Left renal pelvis (tissue), 4 donors: ENCODE results near the gene ALK. TPM values are rescaled to one million over a fixed set of nuclear protein-coding genes. Genes with fewer than 3 reads are reported as not detected.

Source experiments
- DNase-seq, 4 donors: peaks; one replicate each; pipeline ENCODE4 v3.0.0-alpha.2; 2013; ENCODE audit warnings: low read depth in 4 of 4, low spot score in 3 of 4
- polyA plus RNA-seq, 4 donors: library from polyadenylated mRNA; unstranded; fragments of 120-200 nt; gene quantifications; one replicate each; pipeline ENCODE4 v1.2.1, GENCODE V29; 2013; ENCODE audit not compliant: insufficient read length in 4 of 4

ALK gene
- polyA plus RNA-seq, 4 donors, result 0.30 to 1.4 (median 0.54) TPM

- DNase-seq, result no peak
These were observed 570.1 kb downstream of the ALK start for GRCh38 chr2:29351248-29351647.

DNA sequence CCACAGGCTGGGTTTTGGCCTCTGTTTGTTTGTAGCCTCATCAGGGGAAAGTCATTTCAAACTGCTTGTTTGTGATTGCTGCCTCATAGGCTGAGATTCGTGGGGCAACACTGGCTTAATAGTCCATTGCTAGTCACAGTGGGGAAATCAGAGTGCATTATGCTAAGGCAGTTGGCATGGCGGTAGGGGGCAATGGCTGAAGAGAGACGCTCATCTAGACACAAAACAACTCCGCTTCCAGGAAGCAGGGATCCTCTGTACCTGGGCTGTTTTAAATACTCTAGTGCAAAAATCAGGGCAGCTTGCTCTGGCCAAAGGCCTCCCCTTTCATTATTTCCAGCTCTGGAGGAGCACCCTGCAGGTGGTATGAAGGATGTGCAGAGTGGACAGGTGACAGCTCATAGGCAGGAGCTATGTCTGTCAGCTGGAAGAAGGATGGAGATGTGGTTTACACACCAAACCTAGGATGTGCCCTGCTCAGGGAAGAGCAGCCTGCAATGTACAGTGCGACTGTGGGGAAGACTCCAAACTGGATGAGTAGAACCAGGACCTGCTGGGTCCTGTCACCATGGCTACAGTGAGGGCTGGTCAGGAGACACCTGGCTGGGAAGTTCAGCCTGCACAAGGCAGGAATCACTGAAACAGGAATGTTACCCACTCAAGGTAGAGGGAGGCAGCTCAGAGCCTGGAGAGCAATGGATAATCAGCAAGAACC, 571.9 kb downstream of the ALK start:
- DNase-seq, result no peak

GRCh38 chr2:29347774-29348461, 573.5 kb downstream of the ALK start:
- no peak for DNase-seq

DNA sequence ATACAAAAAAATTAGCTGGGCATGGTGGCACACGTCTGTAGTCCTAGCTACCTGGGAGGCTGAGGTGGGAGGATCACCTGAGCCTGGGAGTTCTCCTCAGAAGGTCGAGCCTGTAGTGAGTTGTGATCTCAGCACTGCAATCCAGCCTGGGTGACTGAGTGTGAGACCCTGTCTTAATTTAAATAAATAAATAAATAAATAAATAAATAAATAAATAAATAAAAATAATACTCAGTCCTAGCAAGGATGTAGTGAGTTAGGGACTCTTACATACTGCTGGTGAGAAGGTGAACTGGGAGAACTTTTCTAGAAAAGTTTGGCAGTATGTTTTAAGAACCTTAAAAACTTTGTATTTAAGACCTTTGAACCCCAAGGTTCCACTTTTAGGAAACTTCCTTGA, 576.1 kb downstream of the ALK start:
- DNase-seq, result no peak

DNA sequence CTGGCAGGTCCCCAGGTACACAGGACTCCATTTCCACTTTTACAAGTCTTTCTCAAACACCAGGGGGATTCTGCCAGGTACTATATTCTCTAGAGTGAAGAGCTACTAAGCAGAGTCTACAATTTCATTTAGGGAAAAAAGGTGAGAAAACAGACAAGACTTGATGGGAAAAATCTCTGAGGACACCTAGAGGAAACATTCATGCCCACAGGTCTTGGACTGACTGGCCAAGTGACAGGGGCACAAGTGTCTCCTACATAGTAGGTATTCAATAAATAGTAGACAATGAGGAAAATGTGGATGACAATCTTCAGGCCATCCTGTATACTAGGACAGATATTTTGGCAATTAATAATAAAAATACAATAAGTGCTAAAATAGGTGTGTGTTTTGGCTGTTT, 577.6 kb downstream of the ALK start:
- no peak for DNase-seq

DNA sequence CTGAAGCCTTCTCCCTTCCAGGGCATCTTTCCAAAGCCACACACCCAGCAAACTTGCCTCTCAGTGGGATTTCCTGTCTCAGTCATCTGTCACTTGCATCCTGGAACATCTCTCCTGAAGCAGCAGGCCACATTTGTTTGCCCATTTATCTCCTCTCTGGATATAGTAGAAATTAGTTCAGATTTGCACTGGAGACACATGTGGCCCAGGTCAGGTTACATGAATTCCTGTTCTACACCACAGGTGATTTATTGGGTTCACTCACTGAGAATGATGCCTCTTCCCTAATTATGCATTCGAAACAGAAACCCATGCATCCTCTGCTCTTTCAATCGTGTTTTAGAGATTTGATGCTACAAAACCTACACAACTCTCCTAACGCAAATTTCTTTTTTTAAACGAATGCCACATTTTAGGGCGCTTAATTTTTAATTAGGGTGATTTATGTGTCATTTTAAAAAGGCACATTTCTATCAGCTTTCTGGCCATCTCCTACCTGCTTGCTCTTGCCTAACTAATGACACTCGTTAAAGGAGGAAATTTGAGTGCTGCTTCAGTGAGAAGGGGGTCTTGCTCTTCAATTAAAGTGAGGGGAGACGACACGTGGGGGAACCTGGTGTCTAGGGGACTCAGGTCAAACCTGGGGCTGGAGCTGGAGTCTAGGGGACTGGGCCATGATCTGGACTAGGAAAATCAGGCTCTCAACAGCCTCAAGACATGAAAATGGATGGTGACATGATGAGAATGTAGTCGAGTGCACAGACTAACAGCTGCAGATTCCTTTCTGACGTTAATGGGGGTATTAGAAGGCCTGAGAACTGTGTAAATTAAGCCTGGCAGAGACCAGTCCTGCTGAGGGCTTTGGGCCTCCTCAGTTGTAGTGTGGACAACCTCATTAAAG, 584.8 kb downstream of the ALK start:
- peak in 3 of 4 donors; percentile 35 to 68 (median 39) for DNase-seq

DNA sequence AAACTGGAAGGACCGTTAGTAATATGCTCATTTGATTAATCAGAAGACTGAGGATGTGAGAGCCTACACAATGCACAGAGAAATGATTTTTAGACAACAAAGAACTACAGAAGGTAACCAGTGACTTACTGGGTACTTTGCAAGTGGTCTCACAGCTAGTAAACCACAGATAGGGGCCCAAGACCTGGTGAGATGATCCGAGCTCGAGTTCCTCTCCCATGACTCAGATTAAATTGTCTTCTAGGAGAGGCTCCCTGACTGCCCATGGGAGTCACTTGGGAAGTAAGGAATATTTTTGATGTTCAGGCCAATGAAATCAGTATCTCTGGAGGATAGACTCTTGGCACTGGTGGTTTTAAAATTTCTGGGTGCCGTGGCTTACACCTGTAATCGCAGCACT, 586.0 kb downstream of the ALK start:
- no peak for DNase-seq

DNA sequence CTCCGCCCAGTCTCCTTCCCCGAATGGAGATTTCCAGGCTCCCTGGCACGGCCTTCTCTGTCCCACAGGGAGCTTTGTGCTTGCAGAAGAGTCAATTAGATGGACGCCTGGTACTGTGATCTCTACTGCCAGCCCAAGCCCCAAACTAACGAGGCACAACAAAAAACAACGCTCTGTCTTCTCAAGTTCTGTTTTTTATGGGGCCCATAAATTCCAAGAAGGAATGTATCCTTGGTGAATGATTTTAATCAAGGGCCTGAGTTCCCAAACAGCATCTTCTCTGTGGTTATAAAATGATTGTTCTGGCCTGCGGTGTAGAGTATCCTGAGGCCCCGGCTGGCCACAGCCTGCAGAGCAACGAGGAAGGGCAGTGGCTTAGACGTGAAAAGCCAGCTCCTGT, 586.7 kb downstream of the ALK start:
- peak in 1 of 4 donors; percentile 71 for DNase-seq

- no peak for DNase-seq
These were observed 588.8 kb downstream of the ALK start for GRCh38 chr2:29332540-29332939.

GRCh38 chr2:29329899-29330298, 591.5 kb downstream of the ALK start:
- no peak for DNase-seq

- DNase-seq, result no peak
These were observed 594.5 kb downstream of the ALK start for GRCh38 chr2:29326926-29327325.

GRCh38 chr2:29325544-29325943, 595.8 kb downstream of the ALK start:
- no peak for DNase-seq

DNA sequence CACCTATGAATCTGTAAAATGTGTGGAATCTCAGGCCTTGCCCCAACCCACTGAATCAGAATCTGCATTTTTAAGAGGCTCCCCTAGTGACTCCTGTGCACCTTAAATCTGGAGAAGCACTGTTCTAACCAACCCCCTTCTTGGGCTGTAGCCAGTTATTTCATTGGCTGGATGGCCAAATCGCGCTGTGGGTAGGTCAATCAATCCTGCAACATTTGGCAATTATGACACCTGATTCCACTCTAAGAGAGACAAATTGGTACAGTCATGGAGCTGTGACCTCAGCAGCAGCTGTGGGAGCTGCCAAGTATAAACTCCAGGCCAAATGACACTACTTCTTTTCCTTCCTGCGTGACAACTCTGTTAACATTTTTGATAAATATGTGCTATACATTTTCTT, 597.4 kb downstream of the ALK start:
- DNase-seq, result no peak

DNA sequence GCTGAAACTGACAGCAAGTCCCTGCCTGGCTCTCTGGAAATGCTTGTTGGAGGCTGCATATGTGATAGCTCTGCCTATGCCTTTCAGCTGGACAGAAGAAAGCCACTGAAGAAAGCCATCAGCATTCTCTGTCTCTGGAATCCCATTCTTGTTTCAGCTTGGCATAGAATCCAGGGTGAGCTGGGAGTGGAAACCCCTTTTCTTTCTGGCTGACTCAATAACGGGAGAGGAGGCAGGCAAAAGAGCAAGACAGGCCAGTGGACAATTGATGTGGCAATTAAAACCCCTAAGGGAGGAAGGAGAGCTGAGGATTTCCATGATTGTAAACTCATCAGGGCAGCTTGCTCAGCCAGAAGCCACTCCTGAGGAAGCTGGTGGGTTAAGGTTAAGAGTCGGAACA, 598.1 kb downstream of the ALK start:
- DNase-seq, result no peak

DNA sequence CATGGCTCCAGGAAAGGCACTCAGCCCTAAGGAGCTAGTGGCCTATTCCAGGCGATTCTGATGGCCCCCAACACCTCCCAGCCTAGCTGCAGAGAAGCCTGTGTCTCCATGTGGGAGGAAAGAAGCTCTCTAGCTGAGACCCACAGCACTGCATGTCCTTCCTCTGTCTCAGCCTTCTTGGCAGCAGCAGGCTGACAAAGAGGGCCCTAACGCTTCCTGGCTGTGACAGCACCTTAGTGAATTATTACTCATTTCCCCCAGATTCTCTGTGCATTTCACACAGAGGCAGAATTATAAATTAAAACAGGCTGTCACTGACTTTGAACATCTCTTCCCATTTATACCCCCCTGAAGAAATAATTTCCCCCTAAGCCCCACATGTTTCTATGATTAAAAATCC, 599.4 kb downstream of the ALK start:
- no peak for DNase-seq

DNA sequence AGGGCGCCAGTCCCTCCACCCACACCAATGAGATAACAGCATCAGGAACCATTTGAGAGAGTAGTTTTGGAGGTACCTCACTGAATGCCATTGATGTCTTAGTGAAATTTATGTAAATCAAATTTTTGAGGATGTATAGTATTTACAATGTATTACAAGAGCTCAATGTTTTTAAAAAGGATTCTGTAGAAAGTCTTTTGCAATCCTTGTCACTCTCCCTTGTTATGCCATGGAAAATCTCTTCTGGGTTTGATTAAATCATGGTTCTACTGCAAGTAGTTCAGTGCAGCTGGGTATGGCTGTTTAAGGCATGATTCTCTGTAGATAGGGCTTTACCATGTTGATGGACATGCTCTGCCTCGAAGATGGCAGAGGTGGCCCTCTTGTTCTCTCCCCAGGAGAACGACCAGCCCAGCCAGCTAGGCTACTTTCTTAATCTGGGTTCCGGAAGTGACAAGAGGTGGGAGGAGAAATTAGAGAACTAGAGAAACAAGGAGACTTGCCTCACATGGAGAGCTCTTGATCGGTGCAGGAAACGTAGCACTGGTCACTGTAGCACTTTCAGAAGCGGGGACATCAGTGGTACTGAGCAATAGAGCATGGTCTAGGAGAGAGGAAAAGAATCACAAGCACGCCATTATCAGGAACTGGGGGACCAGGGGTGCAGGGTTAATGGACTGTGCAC, 603.4 kb downstream of the ALK start:
- no peak for DNase-seq

DNA sequence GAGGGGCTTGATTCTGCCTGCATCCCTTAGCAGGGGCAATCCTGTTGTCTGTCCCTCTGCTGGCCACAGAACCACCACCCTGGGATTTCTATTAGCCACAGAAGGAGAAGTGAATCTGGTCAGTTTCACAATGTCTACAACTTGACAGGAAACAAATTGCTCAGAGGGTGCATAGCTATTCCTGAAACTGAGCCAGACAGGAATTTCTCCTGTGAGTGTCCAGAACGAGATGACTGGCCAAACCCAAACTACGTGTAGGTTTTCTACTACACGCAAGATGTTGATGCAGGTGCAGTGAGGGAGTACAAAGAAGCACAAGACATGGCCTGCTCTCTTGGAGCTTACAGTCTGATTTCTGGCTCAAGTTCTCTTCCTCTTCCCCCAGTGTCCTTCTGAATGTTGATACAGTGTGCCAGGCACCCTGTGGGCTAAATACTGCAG, 604.3 kb downstream of the ALK start:
- no peak for DNase-seq

DNA sequence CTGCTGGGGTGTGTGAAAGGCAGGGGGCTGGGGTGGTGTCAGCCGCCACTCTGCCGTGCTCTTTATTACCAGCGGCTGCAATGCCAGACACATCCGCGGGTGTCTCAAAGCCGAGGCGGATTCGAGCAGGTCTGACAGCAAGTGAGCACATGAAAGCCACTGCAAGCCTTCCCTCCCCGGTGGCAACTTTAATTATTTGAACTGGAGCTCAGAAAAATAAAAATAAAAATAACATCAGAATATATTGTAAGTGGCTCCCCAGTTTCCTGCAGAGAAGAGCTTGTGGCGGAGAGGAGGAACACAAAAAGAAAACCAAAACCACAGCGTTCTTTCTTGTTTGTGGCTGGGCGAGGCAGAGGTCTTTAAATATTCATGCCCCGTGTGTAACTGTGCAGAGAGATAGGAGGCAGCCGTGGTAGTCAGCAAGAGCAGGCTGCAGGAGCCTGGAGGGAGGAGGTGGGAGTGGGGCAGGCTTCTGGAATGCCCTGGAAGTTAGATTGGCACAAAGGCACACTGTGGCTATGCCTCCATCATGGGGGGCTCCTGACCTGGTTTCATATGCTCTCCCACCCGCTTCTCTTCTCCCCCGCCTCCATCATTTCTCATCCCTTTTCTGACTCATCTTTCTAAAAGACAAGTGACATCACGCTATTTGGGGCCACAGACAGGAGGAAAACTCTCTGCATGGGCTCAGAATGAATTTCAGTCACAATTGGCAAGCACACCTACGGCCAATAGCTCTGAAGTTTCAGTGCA, 606.4 kb downstream of the ALK start:
- no peak for DNase-seq

GRCh38 chr2:29311458-29311857, 609.9 kb downstream of the ALK start:
- DNase-seq, result no peak
